ENCODE results near the gene ADRM1.

The ADRM1 gene

DNA sequence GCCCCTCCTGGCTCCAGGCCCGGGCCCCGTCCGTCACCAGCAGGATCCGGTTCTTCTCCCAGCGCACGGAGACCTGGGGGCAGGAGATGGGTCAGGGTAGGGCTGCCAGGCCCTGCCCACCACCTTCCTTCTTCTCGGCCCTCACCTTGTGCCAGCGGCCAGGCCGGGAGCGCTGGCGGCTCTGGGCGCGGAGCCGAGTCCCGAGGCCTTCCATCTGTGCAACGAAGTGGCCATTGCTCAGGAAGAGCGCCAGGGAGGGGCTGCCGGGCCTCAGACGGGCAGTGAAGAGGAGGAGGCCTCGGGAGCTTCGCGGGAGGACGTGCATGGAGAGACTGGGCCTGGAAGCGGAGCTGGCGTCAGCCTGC lies 7.9 kb downstream of the ADRM1 start:
- Histone ChIP-seq H3K36me3 (peaks cover 88% of the 10 kb centered on the region), H3K4me3 (ENCODE audit: low read depth, low read length) (no peak overlapping the region), H3K27ac (no peak overlapping the region), H3K9me3 (ENCODE audit: severe bottlenecking) (no peaks in the 10 kb centered on the region), H3K27me3 (ENCODE audit: insufficient read depth, low read depth, severe bottlenecking) (no peaks in the 10 kb centered on the region)
- TF ChIP-seq, protein P1, sequence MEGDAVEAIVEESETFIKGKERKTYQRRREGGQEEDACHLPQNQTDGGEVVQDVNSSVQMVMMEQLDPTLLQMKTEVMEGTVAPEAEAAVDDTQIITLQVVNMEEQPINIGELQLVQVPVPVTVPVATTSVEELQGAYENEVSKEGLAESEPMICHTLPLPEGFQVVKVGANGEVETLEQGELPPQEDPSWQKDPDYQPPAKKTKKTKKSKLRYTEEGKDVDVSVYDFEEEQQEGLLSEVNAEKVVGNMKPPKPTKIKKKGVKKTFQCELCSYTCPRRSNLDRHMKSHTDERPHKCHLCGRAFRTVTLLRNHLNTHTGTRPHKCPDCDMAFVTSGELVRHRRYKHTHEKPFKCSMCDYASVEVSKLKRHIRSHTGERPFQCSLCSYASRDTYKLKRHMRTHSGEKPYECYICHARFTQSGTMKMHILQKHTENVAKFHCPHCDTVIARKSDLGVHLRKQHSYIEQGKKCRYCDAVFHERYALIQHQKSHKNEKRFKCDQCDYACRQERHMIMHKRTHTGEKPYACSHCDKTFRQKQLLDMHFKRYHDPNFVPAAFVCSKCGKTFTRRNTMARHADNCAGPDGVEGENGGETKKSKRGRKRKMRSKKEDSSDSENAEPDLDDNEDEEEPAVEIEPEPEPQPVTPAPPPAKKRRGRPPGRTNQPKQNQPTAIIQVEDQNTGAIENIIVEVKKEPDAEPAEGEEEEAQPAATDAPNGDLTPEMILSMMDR (IDR thresholded peaks at IDR 0.05; ENCODE audit: low read depth, low read length) = no peak
- DNase-seq = no peak

DNA sequence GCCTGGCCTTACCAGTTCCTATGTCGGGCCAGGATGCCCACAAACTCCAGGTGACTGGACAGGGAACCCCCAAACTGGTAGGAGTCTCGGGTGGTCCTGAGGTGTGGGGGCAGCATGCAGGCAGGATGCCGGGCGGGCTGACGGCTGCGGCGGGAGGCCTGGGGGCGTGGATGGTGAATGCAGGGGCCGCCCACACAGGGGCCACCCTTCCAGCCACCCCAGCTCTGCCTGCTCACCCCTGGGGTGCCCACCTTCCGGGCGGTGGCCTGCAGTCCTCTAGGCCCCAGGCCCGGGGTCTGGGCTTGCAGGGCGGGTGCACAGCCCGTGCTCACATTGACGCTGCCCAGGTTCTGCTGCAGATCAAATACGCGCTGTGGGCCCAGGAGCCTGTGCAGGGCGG lies 8.4 kb downstream of the ADRM1 start:
- DNase-seq = no peak
- Histone ChIP-seq H3K27ac (no peak overlapping the region), H3K36me3 (peaks cover 88% of the 10 kb centered on the region), H3K27me3 (ENCODE audit: insufficient read depth, low read depth, severe bottlenecking) (no peaks in the 10 kb centered on the region), H3K4me3 (ENCODE audit: low read depth, low read length) (no peak overlapping the region), H3K9me3 (ENCODE audit: severe bottlenecking) (no peaks in the 10 kb centered on the region)
- TF ChIP-seq, protein P1 (IDR thresholded peaks at IDR 0.05; ENCODE audit: low read depth, low read length) = no peak

DNA sequence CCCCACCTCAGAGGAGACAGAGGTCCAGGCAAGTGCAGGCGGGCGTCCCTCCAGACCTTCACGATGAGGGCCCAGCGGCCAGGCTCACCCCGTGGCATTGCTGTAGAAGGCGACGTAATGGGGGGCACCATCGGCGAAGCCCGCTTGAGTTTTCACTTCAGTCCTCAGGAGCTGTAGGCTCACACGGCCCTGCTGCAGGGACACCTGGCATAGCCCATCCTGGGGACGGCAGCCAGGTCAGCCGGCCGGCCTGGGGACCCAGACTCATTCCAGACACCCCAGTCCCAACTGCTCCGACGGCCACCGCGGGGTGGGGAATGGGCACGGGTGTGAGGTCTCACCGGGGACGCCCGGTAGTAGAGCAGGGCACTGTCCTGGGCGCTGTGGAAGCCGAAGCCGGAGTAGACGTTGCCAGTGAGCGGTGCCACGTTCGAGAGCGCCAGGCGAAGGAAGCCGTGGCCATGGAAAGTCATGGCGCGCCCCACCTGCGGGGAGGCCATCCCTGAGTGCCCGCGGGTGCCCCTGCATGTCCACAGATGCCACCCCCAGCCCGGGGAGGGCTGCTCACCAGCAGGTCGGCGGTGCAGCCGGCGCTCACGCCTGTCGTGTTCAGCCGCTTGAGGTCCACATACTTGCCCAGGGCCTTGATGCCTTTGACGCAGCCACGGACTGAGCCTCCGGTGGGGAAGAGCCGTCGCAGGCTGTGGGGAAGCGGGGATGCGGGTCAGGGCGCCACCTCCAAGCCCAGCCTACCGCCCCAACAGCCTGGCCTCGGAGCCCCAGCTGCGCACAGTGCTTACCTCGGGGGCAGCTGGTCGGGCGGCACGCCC lies 9.2 kb downstream of the ADRM1 start:
- H3K27me3 ChIP-seq (ENCODE audit: insufficient read depth, low read depth, severe bottlenecking) = no peaks in the 10 kb centered on the region
- no peak for DNase-seq
- no peak overlapping the region for H3K27ac ChIP-seq
- TF ChIP-seq, protein P1 (IDR thresholded peaks at IDR 0.05; ENCODE audit: low read depth, low read length) = no peak
- H3K4me3 ChIP-seq (ENCODE audit: low read depth, low read length) = no peak overlapping the region
- H3K9me3 ChIP-seq (ENCODE audit: severe bottlenecking) = no peaks in the 10 kb centered on the region
- H3K36me3 ChIP-seq = peaks cover 88% of the 10 kb centered on the region

DNA sequence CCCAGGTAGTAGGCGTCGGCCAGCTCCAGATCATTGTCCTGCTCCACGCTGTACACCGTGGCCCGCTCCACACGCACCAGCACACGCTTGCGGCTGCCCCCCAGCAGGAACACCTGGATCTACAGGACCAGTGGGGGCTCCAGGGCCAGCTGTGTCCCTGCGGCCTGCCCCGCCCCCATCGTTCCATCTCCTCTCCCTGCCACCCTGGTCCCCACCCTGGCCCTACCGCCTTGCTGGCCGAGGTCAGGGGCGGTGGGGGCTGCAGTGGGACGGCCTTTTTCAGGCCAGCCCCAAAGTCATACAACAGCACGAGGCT lies 9.8 kb downstream of the ADRM1 start:
- TF ChIP-seq, protein P1 (IDR thresholded peaks at IDR 0.05; ENCODE audit: low read depth, low read length) = no peak
- Histone ChIP-seq H3K36me3 (peaks cover 88% of the 10 kb centered on the region), H3K27ac (no peak overlapping the region), H3K4me3 (ENCODE audit: low read depth, low read length) (no peak overlapping the region), H3K27me3 (ENCODE audit: insufficient read depth, low read depth, severe bottlenecking) (no peaks in the 10 kb centered on the region), H3K9me3 (ENCODE audit: severe bottlenecking) (no peaks in the 10 kb centered on the region)
- no peak for DNase-seq

DNA sequence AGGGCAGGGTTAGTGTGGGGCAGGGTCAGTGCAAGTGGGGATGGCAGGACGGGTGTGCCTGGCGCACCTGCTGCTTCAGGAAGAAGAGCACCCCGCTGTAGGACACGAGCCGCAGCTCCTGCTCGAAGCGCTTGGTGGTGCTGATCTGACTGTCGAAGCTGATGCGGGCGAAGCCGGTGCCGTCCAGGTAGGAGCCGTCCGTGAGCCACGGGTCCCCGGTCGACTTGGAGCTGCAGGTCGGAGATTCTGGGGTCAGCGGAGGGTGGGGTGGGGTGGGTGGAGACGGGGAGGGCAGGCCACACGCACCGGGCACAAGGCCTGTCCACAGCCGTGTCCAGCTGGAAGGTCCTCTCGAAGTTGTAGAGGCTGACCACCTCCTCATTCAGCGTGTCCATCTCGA lies 10.2 kb downstream of the ADRM1 start:
- DNase-seq = no peak
- Histone ChIP-seq H3K27me3 (ENCODE audit: insufficient read depth, low read depth, severe bottlenecking) (no peaks in the 10 kb centered on the region), H3K36me3 (peaks cover 84% of the 10 kb centered on the region)

More for the DNA sequence above, 10.2 kb downstream of the ADRM1 start:
- H3K9me3 ChIP-seq (ENCODE audit: severe bottlenecking) = no peaks in the 10 kb centered on the region
- H3K4me3 ChIP-seq (ENCODE audit: low read depth, low read length) = no peak overlapping the region
- H3K27ac ChIP-seq = no peak overlapping the region
- TF ChIP-seq, protein P1 (IDR thresholded peaks at IDR 0.05; ENCODE audit: low read depth, low read length) = no peak

All from WERI-Rb-1 (cell line).